22Rv1 (cell line): ENCODE results near the gene MMP24OS.

Experiments
- CTCF ChIP-seq: fragments of 450-650 bp; IDR thresholded peaks from 2 replicates; pipeline ENCODE4 v1.5.1; 2017; ENCODE audit warnings: mild to moderate bottlenecking
- ZFX ChIP-seq: fragments of 450-650 bp; IDR thresholded peaks from 2 replicates; pipeline ENCODE4 v1.6.1; 2017; ENCODE audit warnings: antibody characterized with exemption, borderline replicate concordance

DNA sequence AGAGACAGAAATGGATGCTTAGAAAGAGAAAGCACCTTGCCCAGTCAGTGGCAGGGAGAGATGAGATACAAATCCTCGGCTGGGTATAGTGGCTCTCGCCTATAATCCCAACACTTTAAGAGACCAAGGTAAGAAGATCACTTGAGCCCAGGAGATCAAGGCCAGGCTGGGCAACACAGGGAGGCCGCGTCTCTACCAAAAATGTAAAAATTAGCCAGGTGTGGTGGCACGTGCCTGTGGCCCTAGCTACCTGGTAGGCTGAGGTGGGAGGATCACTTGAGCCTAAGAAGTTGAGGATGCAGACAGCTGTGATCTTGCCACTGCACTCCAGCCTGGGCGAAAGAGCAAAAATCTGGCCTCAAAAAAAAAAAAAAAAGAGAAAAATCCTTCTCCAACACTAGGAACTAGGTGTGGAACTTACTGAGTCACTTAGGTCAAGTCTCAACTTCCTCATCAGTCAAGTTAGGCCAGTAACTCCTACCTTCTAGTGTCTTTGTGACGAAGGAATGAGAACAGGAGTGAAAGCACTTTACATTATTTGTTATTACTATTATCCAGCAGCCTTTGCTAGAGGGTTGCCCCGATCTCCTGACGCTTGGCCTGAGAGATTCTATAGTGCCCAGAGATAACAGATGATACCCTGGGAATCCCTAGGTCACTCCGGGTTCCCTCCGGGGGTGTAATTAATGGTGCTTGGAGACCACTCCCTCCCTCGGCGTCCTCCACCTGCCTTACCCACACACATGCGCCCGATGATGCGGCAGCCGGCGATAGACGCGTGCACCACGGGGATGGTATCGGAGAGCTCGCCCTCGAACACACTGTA, 5.7 kb upstream of the MMP24OS start:
- TF ChIP-seq CTCF (no peak), ZFX (no peak)
